ENCODE measurements around the gene FAF1.

The FAF1 gene

DNA sequence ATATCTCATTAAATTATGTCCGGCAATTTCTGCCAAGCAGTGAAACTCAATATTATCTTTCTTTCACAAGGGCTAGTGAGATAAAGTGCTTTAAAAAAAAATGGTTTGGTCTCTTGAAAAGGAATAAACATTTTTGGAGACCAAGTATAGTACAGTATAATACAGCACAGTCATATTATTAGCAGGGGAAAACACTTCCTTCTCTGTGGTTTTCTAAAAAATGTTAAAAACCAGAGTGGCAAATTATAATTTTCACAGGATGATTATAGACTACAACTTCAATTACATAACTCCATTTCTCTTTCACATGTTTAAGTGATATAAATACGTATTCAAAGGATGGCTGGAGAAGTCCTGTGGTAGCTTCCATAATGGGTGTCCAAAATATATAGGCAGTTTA lies 366.6 kb downstream of the FAF1 start (continued):
- TF ChIP-seq GFI1B (tag by site-specific recombination; IDR thresholded peaks at IDR 0.05): no peak

DNA sequence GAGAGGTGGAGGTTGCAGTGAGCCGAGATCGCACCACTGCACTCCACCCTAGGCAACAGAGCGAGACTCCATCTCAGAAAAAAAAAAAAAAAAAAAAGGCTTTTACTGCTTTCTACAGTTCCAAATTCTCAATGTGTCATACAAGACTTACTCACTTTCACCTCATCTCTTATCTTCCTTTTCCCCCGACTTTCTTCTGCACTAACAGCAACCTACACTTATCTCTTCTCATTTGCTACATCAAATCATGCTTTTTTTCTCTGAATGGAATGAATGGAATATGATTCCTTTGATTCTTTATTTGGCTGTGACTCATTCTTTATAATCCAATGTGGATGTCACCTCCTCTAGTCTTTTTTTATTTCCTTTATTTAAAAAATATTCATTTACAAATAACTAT lies 368.5 kb downstream of the FAF1 start:
- Histone ChIP-seq H3K36me3 (ENCODE audit: control insufficient read depth in 2 of 2, insufficient read depth in 1 of 2, low read length in 2 of 2) (peaks cover 3 to 15% of the 10 kb centered on the region in 2 experiments; a peak in 2 of 3 replicates), H3K27ac (ENCODE audit: extremely low read depth, low read depth, low read length) (no peak overlapping the region), H3K9me3 (ENCODE audit: control insufficient read depth, insufficient read depth, low read depth, low read length) (no peaks in the 10 kb centered on the region), H3K4me1 (ENCODE audit: control insufficient read depth, insufficient read depth, low read length) (no peaks in the 10 kb centered on the region), H3K4me3 (ENCODE audit: low read depth, low read length) (no peak overlapping the region)
- TF ChIP-seq PRDM1 (tag by site-specific recombination; IDR thresholded peaks at IDR 0.05) (peak; percentile 87), ZNF544 (tag by site-specific recombination; IDR thresholded peaks at IDR 0.05) (no peak)
- ChIA-PET POLR2A (no interaction called here), CTCF (no interaction called here)

DNA sequence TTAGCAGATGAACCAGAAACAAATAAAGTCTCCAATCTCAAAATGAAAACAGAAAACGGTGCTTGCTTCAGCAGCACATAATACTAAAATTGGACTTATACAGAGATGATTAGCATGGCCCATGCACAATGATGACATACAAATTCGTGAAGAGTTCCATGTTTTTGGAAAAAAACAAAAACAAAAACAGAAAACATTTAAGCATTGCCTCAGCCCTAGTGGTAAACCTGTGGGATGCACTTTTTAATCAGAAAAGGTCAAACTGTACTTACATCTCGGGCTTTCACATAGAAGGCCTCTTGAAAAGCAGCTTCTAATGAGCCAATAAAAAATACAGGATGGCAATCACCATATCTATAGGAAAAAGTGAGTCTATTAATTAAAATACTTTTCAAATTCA lies 377.7 kb downstream of the FAF1 start:
- no peak overlapping the region for H3K4me3 ChIP-seq (ENCODE audit: low read depth, low read length)
- H3K4me1 ChIP-seq (ENCODE audit: control insufficient read depth, insufficient read depth, low read length): no peaks in the 10 kb centered on the region
- CTCF ChIA-PET: no interaction called here
- no peak for TF ChIP-seq KLF10 (tag by site-specific recombination; IDR thresholded peaks at IDR 0.05)
- TF ChIP-seq, protein P1, sequence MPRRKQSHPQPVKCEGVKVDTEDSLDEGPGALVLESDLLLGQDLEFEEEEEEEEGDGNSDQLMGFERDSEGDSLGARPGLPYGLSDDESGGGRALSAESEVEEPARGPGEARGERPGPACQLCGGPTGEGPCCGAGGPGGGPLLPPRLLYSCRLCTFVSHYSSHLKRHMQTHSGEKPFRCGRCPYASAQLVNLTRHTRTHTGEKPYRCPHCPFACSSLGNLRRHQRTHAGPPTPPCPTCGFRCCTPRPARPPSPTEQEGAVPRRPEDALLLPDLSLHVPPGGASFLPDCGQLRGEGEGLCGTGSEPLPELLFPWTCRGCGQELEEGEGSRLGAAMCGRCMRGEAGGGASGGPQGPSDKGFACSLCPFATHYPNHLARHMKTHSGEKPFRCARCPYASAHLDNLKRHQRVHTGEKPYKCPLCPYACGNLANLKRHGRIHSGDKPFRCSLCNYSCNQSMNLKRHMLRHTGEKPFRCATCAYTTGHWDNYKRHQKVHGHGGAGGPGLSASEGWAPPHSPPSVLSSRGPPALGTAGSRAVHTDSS (tag by site-specific recombination; IDR thresholded peaks at IDR 0.05): no peak
- TF ChIP-seq ZNF660 (tag by site-specific recombination; IDR thresholded peaks at IDR 0.05): no peak
- no peak for TF ChIP-seq ZNF510 (tag by site-specific recombination; IDR thresholded peaks at IDR 0.05; ENCODE audit: insufficient replicate concordance)
- no peak for TF ChIP-seq ZNF654 (tag by site-specific recombination; IDR thresholded peaks at IDR 0.05; ENCODE audit: low read depth)
- TF ChIP-seq ZNF16 (tag by site-specific recombination; IDR thresholded peaks at IDR 0.05; ENCODE audit: low read depth): no peak
- no peak for TF ChIP-seq ZNF10 (tag by site-specific recombination; IDR thresholded peaks at IDR 0.05)
- no peak for TF ChIP-seq ZNF248 (tag by site-specific recombination; IDR thresholded peaks at IDR 0.05)
- TF ChIP-seq GFI1B (tag by site-specific recombination; IDR thresholded peaks at IDR 0.05): no peak
- POLR2A ChIA-PET: no interaction called here
- H3K9me3 ChIP-seq (ENCODE audit: control insufficient read depth, insufficient read depth, low read depth, low read length): no peaks in the 10 kb centered on the region
- peaks cover 0 to 12% of the 10 kb centered on the region in 2 experiments; a peak in 1 of 3 replicates for H3K36me3 ChIP-seq (ENCODE audit: control insufficient read depth in 2 of 2, insufficient read depth in 1 of 2, low read length in 2 of 2)
- H3K27ac ChIP-seq (ENCODE audit: extremely low read depth, low read depth, low read length): no peak overlapping the region

DNA sequence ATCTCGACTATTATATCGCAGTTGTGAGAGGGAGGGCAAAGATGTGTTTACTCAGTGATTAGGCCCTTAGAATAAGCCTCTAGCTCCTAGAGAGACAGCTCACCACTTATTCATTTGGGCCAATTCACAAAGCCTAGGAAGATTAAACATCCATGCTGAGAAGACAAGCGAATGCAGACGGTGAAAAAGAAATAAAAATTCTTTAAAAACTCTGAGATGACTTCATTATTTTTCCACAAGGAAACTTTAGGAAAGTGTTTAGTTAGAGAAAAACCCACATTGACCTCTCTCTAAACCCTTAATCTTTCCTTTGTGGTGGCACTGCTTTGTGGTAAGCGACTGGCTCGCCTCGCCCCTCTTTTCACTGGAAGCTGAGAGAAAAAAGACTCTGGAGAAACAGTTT lies 390.0 kb downstream of the FAF1 start:
- TF ChIP-seq, protein P2, sequence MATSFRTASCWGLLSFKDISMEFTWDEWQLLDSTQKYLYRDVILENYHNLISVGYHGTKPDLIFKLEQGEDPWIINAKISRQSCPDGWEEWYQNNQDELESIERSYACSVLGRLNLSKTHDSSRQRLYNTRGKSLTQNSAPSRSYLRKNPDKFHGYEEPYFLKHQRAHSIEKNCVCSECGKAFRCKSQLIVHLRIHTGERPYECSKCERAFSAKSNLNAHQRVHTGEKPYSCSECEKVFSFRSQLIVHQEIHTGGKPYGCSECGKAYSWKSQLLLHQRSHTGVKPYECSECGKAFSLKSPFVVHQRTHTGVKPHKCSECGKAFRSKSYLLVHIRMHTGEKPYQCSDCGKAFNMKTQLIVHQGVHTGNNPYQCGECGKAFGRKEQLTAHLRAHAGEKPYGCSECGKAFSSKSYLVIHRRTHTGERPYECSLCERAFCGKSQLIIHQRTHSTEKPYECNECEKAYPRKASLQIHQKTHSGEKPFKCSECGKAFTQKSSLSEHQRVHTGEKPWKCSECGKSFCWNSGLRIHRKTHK (tag by site-specific recombination; IDR thresholded peaks at IDR 0.05): no peak
- TF ChIP-seq, protein P3, sequence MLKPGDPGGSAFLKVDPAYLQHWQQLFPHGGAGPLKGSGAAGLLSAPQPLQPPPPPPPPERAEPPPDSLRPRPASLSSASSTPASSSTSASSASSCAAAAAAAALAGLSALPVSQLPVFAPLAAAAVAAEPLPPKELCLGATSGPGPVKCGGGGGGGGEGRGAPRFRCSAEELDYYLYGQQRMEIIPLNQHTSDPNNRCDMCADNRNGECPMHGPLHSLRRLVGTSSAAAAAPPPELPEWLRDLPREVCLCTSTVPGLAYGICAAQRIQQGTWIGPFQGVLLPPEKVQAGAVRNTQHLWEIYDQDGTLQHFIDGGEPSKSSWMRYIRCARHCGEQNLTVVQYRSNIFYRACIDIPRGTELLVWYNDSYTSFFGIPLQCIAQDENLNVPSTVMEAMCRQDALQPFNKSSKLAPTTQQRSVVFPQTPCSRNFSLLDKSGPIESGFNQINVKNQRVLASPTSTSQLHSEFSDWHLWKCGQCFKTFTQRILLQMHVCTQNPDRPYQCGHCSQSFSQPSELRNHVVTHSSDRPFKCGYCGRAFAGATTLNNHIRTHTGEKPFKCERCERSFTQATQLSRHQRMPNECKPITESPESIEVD (tag by site-specific recombination; IDR thresholded peaks at IDR 0.05): peak; percentile 80
- TF ChIP-seq BCL11B (tag by site-specific recombination; IDR thresholded peaks at IDR 0.05; ENCODE audit: low read depth) (no peak), ZNF473 (tag by site-specific recombination; IDR thresholded peaks at IDR 0.05) (no peak), ZNF747 (tag by site-specific recombination; IDR thresholded peaks at IDR 0.05) (no peak), ZNF391 (tag by site-specific recombination; IDR thresholded peaks at IDR 0.05; ENCODE audit: borderline replicate concordance, low read depth) (no peak), WT1 (tag by site-specific recombination; IDR thresholded peaks at IDR 0.05) (no peak), ZNF596 (tag by site-specific recombination; IDR thresholded peaks at IDR 0.05) (peak; percentile 23; the same call in 1 of the 2 replicates), ZBTB8A (tag by site-specific recombination; IDR thresholded peaks at IDR 0.05) (no peak), HOXA7 (CRISPR knock-in tag; IDR thresholded peaks at IDR 0.05; ENCODE audit: borderline replicate concordance) (no peak), ZNF843 (tag by site-specific recombination; IDR thresholded peaks at IDR 0.05) (no peak), ZNF24 (tag by site-specific recombination; IDR thresholded peaks at IDR 0.05) (no peak)
- TF ChIP-seq, protein P4, sequence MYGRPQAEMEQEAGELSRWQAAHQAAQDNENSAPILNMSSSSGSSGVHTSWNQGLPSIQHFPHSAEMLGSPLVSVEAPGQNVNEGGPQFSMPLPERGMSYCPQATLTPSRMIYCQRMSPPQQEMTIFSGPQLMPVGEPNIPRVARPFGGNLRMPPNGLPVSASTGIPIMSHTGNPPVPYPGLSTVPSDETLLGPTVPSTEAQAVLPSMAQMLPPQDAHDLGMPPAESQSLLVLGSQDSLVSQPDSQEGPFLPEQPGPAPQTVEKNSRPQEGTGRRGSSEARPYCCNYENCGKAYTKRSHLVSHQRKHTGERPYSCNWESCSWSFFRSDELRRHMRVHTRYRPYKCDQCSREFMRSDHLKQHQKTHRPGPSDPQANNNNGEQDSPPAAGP (tag by site-specific recombination; IDR thresholded peaks at IDR 0.05): no peak
- Histone ChIP-seq H3K27ac (ENCODE audit: extremely low read depth, low read depth, low read length) (no peak overlapping the region), H3K4me3 (ENCODE audit: low read depth, low read length) (no peak overlapping the region), H3K36me3 (ENCODE audit: control insufficient read depth in 2 of 2, insufficient read depth in 1 of 2, low read length in 2 of 2) (peaks cover 0 to 9% of the 10 kb centered on the region in 2 experiments; a peak in 1 of 3 replicates), H3K4me1 (ENCODE audit: control insufficient read depth, insufficient read depth, low read length) (no peaks in the 10 kb centered on the region), H3K9me3 (ENCODE audit: control insufficient read depth, insufficient read depth, low read depth, low read length) (no peaks in the 10 kb centered on the region)
- CTCF ChIA-PET: no interaction called here
- POLR2A ChIA-PET: no interaction called here

Measured in HEK293 (cell line).